CD4-positive, alpha-beta T cell treated with Interferon gamma for 1 hour (primary cell): ENCODE results near the gene LMO1.
A peak's percentile ranks its signal among the peaks of the same experiment; 100 is the strongest.

ENCODE experiments used
- DNase-seq: peaks from one replicate; pipeline ENCODE4 v3.0.0-alpha.2; 2020

LMO1 gene

DNA sequence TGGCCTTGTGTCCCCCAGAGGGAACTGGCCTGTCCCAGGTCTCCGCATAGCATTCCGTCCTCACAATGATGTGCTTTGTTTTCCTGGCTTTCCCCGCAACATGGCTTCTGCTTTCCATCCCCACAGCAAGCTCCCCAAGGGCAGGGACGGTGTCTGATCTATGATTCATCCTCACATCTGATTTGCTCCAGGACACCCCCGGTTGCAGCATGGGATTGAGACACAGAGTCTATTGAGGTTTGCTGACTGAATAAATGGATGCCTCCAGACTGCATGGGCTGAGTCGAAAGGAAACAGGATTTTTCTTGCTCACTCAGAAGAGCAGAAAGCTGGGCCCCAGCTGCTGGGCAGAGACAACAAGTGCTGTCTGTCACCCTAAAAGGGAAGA, 40.2 kb downstream of the LMO1 start:
- DNase-seq: no peak

DNA sequence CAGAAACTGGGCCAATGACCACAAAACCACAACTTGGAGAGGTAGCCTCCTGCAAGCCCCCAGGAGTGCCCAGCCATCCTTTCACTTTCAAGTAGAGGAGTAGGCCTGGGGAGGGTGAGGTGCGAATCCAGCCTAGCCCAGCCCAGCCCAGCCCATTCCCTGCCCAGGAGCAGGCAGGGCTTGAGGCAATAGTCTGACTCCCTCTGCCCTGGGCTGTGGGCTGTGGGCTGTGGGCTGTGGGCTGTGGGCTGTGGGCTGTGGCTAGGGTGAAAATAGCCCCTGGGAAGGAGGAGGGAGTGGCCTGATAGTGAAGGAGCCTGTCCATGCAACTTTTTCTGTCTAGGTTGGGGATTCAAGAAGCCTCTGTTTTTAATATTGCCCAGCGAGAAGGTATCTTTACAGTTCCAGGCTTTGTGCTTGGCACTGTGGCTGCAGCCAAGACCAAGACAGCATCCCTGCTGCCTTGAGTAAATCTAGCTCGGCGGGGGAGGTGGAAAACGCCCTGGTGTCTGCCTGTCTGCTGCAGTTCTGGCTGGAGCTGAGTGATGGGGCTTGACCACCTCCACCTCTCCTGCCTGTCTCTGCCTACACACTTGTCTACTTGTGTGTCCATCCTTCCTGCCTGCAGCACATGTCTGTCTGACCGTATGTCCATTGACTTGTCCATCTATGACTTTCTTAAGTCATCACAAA, 40.7 kb downstream of the LMO1 start:
- no peak for DNase-seq

DNA sequence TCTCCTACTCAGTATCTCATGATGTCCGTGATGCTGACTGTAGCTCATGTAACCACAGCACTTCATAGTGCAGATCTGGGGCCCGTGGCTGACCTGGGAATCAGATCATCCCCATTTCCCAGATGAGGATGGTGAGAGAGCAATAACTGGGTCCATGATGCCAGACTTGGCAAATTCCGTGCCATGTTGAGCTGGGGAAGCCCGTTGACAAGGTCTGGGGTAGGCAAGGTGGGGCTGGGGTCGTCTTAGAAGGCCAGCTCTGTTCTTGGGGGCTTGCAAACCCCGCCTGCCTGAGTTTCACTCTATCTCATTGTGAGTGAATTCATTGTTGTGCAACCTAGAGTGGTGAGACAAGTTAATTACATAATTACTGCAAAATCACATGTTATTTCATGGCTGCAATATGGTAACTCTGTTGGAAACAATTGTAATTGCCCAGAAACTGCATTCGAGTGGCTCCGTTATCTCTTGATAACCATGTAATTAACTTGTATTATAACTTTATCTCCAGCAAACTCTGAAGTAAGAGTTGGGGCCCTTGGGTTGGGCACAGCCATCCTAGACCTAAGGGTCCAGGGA, 41.7 kb downstream of the LMO1 start:
- no peak for DNase-seq

DNA sequence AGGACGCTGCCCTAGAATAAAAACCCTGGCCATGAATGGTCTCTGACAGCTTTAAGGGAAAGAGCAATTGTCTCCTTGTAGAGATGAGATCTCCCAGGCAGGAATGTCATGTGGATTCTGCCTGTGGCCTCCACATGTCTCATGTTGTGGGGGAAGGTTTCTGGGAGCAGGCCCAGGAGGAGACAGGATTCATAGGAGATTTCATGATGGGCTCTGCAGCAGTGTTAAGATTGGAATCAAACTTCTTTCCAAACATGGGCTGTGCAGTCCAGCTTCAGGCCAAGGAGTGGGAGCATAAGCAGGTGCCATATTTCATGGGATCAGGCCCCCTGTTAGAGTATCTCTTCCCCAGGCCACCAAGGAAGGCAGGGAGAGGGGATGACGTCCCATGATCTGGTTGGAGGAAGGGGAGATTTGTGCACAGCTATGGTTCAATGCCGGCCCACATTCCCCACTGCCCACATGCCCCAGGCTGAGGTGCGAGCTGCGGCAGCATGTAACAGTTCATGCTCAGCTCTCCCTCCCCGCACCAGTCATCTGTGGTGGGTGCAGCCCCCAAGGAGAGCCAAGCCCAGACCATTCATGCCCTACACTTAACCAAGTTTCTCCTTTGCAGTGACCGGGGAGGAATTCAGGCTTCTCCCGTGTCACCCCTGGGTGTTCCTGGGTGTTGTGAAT, 42.5 kb downstream of the LMO1 start:
- no peak for DNase-seq

DNA sequence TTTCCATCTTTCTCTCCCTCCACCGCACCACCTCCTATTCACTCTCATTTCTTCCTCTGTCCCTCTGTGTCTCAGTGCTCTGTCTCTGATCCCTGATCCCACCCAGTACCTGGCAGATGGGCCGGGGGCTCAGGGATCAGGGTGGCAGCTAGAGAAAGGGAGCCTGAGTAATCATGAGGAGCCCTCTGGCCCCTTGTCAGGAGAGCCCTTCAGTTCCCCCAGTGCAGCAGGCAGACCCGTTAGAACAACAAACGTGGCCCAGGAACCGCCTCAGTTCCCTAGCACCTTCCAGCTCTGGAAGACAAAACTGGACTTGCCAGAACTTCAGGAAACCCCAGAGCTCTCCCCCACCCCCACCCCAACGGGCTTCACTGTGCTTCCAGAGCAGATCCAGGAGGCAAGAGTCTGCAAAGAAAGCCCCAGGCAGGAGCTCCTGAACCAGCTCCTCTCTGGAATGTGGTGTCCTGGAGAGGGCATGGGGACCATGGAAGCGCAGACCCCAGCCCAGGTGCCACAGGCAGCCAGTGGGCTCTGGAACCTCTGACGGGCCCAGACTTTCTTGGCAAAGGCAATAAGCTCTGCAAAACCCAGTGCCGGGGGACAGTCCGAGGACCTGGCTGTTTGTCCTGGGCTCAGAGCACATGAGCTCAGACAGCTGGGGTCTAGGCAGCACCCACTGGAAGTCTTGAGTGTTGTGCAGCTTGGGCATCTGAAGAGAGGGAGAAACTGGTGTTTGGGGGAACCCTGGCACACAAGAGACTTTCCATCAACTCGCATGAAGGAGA, 43.2 kb downstream of the LMO1 start:
- DNase-seq: no peak

DNA sequence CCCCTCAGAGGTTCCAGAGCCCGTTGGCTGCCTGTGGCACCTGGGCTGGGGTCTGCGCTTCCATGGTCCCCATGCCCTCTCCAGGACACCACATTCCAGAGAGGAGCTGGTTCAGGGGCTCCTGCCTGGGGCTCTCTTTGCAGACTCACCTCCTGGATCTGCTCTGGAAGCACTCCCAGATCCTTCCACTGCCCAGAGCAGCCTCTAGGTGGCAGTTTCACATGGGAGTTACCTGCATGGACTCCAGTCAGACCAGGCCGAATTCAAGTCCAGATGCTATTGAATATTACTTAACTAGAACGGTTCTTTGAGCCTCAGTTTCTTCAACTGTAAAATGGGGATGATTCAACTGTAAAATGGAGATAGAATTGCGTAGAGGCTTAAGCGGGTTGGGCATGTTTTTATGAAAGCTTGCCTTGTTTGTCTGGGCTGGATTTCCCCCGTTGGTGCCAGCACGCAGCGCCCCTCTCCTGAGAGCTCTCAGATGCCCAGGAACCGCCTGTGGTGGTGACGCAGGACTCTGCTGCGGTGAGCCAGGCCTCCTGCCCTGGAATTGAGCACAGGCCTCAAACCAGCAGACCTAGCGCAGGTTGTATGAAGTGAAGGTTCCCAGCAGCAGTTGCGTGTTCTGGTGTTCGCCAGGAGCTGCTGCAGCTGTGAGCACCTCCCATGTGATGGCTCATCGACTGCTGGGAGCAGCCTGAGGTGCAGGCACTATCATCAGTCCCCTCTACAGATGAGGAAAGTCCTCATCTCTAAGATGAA, 44.2 kb downstream of the LMO1 start:
- DNase-seq: no peak

DNA sequence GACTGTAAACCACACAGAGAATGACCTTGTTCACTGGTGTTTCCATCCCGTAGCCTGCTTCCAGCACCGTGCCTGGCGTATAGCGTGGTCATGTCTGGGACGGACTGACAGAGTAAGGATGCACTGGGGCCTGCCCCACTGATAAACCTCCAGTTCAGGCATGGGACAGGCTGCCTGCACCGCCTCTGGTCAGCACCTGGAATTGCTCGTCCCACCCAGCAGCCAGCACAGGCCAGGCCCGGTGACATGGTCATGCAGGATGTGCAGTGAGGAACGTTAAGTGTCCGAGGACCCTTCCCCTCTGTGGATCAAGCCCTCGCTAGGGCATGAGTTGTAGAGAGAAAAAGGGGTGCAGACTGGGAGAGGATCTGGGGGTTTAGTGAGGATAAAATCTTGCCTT, 44.8 kb downstream of the LMO1 start:
- DNase-seq: no peak

DNA sequence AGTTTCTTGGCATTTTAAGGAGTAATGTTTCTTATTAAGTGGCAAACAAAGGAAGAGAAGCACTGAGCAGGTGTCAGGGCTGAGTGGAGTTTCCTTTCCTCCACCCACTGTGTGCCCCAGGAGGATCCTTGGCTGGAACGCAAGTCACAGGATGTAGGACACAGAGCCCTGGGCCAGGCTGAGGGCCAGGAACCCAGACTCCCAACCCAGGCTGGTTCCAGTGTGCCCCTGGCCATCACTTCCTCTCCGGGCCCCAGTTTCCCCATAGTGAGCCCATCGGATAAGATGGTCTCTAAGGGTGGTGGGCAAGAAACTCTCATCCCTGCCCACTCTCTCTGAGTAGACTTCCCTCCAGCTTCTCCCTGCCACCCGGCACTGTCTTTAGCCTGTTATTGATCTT, 45.3 kb downstream of the LMO1 start:
- no peak for DNase-seq

DNA sequence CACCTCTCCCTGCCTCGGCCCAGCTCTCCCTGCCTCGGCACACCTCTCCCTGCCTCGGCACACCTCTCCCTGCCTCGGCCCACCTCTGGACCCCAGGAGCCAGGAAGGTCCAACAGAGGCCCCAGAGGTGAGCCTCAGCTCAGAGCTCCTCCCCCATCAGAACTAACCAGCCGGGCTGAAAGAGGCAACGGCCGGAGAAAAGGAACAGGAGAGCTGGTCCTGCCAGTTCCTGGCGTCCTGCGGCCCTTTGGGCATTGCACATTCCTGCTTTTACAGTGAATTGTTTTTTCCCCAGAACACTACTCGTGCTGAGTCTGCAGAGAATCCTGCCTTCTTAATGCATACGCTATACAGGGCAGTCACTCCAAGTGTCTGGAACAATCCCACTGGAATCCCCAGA, 45.8 kb downstream of the LMO1 start:
- DNase-seq: no peak

DNA sequence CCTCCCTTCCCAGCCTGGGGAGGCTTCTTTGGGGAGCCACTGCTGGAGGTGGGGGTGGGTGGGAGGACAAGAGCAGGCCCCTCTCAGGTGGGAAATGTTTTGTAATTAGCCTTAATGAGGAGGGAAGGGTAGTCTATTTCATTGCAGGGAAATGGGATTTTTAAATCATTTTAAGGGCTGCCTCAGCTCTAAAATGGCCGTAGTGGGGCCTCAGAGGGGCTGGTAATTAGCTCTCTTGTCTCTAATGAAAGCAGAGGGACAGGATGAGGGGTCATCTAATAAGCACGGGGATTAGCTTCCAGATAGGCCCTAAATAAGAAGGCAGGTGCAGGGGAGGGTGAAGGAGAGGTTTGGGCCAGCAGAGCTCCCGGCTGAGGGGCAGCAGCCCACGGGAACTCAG, 46.5 kb downstream of the LMO1 start:
- no peak for DNase-seq

DNA sequence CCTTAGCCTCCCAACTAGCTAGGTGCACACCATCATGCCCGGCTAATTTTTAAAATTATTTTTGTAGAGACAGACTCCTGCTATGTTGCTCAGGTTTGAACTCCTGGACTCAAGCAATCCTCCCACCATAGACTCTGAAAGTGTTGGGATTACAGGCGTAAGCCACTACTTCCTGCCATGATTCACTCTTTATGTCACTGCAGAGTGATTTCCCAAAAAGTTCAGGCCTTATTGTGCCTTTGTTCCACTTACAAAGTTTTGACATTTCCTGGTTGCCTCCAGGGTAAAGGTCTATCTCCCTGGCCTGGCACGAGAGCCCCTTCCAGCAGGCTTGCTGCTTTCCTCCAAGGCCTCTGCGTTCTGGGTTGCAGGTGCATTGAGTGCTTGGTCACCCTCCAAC, 50.3 kb downstream of the LMO1 start:
- no peak for DNase-seq

DNA sequence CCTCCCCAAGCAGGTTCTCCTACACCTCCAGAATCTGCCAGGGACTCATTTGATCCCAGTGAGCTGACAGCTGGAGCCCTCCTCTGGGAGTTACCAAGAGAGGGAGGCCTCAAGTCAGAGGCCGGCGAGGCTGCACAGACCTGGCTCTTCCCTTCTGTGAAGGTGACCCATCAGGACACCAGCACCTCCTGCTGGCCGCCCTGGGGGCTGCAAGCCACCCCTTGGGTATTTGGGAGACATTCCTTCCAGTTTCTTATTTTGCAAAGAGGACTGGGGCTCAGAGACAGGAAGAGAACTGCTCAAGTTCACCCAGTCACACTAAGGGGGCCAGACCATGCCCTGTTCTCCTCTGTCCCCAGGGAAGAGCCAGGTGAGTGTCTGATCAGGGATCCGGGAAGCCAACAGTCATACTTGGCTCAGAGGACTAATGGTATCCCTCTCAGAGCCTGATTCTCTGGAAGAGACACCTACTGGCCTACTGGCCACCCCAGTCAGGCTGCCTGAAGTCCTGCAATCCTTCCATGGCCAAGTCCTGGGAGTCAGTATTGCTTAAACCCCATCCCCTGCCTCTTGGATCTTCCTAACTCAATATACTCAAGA, 54.4 kb downstream of the LMO1 start:
- DNase-seq: peak; percentile 43

DNA sequence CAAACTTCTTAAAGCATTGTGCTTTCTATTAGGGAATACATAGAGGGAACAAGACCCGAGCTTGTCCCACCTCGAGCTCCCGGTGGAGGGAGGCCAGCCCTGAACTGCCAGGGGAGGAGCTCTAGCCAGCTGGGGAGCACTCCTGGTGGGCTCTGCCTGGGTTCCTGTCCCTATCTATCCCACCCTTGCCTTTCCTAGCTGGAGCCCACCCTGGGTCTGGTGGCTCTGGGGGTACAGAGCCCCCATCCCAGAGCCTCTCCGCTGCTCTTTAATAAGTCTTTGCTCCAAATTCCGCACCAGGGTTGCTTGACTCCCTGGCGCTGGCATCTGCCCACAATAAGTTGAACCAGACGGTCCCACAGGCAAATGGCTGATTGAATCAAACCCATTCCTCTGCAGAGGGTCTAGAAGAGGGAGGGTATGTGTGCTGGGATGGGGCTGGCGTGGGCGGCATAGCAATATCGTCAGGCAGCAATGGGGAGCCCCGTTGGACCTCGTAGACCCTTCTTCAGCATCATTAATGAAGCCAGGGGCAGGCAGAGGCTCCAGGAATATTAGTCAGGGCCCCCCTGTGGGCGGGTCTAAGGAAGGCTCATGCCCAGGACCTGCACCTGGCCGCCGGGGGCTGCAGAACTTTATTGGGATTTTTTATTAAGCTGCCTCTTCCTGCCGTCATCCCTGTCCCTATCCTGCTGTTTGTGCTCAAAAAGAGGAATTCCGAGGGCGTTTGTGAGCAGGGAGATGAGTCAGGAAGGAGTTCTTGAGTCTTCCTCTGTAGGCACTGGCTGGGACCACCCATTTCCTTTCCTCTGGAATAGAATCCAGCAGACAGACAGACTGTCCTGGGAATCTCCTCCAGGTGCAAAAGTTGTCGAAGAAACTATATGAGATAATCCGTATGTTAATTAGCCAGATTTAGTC, 56.3 kb downstream of the LMO1 start:
- DNase-seq: no peak

DNA sequence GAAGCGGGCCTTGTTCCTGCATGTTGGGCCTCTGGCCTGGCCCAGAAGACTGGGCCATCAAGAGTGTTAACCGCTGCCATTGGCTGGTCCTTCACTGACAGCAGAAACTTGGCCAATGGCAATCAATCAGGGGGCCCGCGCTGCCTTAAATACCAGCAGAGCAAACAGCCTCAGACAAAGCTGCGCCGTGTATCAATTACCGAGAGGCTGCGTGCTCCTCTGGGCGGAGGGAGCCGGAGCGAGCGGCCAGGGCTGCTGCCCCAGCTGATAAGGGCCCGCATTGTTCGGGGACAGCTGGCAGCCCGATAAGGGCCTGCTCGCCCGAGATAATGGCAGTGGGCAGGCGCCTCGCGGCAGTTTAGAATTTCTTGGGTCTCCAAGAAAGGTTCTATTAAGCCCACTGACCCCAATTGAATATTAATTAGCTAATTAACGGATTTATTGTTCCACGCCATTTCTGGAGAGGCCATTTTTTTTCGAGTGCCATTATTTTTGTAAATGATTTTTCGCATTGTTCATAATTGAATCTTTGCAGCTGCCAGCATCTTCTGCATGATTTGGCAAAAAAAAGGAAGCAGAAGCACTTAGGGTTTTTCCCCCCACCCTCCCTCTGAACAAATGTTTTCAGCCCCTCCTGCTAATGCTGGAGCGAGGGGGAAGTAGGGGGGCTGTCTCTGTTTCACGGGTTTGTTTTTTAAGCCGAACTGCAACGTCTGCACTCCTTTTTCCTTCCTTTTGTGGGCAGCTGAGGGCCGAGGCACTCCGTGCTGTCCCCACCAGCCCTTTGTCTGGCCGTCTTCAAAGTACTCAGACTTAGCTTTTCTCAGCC, 57.2 kb downstream of the LMO1 start:
- DNase-seq: peak; percentile 31

DNA sequence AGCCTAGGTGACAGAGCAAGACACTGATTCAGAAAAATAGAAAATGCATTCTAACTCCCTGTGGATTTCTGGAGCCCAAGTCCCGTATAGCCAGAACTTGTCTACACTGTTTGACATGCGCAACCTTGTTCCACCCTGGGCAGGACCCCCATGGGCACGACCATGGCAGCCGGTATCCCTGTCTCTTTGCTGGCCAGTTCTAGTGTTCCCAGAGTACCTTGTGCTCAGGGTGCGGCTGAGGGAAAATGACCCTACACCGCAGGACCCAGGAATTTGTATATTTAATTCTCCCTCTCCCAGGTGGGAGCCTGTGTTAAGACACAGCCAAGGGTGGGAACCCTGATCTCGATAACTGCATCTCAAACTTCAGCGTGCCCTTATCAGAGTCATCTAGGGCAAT, 58.1 kb downstream of the LMO1 start:
- no peak for DNase-seq

DNA sequence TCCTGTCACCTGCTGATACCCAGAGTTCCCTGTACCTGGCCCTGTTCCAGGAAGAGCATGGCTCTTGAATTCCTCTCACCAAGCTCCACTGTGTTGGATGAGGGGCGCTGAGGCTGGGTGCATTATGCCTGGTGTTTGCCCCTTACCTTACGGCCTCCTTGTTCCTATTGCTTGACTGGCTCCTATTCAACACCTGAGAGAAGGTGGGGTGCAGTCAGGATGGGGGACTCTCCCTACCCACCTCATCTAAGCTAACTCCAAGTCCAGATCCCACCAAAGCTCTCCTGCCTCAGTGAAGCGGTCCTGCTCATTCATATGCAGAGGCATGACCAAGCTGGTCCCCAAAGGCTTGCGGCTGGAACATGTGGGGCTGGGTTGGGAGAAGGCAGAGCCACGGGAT, 59.1 kb downstream of the LMO1 start:
- no peak for DNase-seq

DNA sequence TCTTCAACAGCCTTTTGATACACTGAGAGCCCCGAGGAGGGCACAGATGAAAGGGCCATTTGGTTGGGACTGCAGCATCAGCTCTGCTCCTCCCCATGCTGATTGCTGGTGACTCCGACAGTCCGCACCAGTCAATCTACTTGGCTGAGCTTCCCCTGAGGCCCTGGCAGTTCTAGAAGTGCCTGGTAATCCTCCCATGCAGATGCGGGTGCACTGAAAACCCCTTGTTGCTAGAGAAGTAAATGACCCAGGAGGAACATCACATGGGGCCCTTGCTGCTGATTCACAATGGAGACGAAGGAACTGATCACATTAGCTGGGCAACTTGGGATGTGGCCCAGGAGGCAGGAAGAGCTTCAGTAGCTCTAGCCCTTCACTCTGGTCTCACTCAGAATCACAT, 59.7 kb downstream of the LMO1 start:
- DNase-seq: no peak

DNA sequence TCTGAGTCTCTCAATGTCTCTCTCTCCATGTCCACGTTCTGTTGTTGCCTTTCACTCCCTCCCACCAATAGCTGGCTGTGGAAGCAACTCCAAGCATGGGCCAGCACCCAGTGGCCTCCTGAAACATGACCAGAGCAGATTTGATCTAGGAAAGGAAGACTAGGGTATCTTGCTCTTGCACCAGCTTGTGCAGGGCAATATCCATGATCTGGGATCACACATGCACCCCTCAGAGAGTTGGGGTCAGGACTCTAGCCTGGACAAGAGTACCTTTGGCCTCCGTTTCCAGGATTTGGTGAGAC, 60.3 kb downstream of the LMO1 start:
- no peak for DNase-seq

DNA sequence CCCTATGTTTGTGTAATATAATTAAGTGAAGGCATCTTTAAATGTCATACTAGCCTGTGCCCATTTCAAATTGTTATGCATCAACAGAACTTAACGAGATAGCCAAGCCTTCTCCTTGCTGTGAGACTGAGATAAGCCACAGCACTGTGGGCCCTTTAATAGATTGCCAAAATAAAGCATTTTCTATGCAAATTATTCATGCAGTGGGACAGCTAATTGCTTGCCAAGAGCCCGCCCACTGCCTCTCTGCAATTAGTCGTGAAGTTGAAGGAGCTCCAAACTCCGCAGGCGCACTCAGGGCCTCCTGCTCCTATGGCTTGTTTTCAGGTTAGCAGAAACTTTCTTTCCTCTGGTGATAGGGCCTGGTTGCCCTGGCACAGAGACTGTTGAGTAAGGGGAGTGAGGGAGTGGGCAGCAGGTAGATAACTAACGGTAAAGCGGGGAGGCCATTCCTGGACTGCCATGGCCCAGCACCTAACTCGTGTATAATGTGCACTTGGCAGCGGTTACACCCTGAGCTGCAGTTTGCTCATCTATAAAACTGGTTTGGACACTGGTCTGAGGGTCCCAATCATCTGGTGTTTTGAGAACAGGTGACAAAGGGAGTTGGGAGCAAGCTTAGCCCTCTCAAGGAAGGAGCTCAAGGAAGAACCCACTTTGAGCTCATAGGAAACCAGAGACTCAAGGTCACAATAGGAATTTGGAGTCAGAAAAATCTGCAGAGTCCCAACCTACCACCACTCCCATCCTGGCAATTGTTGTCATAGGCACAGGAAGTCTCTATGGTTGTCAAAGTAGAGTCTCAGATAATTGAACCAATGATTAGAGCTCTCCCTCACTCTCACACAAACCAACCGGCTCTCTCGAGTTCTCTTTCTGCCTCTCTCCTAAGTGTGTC, 60.9 kb downstream of the LMO1 start:
- no peak for DNase-seq
